ENCODE results near the gene RTN3. TPM values are rescaled to one million over a fixed set of nuclear protein-coding genes. Genes with fewer than 3 reads are reported as not detected.

RTN3 gene
- total and polyA plus RNA-seq, 9 of the 15 experiments (the other 6 are each of a cell fraction or from before 2014, with no cell fraction given) = 41.6 to 169 (median 93.5) TPM

GRCh38 chr11:63680834-63681320 is 423 bp upstream of the RTN3 start:
- WGBS (ENCODE audit: insufficient coverage, low coverage, missing lambda C conversion rate) = under 1% methylated on average over 18 of the region's 18 CpGs
- peaks cover 46% of the 10 kb centered on the region for H3K79me2 ChIP-seq (ENCODE audit: control insufficient read depth, insufficient read depth, low read length)
- H3K27ac ChIP-seq (ENCODE audit: extremely low read depth, low read depth, low read length) = peak overlapping the region; percentile 57
- ChIA-PET POLR2A (interaction anchor here (0.6 to 5.9 kb wide), 9 partner anchors 10 to 1495 kb away, joined by 3 to 46 read pairs (median 4); partner anchors contain the start of gene ATL3), CTCF (ENCODE audit: low intra/inter-chr PET ratio) (no interaction called here)
- no peak for ATAC-seq
- H3K9ac ChIP-seq (ENCODE audit: insufficient read depth in 1 of 2, low read depth in 2 of 2, low read length in 2 of 2) = peak overlapping the region; percentile 38 to 97
- peak overlapping the region; percentile 89 for H3K4me2 ChIP-seq (ENCODE audit: insufficient read depth, low read length)
- peaks cover 9% of the 10 kb centered on the region; the same call in 1 of the 3 replicates for H3K36me3 ChIP-seq (ENCODE audit: control insufficient read depth, insufficient read depth, low read length)
- peak overlapping the region; percentile 94 for H3K4me3 ChIP-seq
- H3K9me1 ChIP-seq (ENCODE audit: control insufficient read depth, insufficient read depth, low read length) = no peaks in the 10 kb centered on the region
- no peaks in the 10 kb centered on the region for H3K9me3 ChIP-seq (replicated peaks; ENCODE audit: control insufficient read depth, insufficient read depth, low read depth, low read length)
- H3K27me3 ChIP-seq (ENCODE audit: control insufficient read depth in 2 of 2, insufficient read depth in 2 of 2, low read length in 2 of 2) = no peaks in the 10 kb centered on the region
- H2AFZ ChIP-seq (ENCODE audit: low read depth, low read length) = peak overlapping the region; percentile 97
- H3K4me1 ChIP-seq (replicated peaks in 1 of 2; ENCODE audit: control insufficient read depth in 2 of 2, insufficient read depth in 2 of 2, low read length in 2 of 2) = peaks cover 16 to 29% of the 10 kb centered on the region in 2 experiments
- no TSS peak for BruUV-seq (replicated peaks)
- DNase-seq (ENCODE audit: extremely low read depth in 1 of 4, low spot score in 3 of 4) = peak in 2 of 4 experiments; percentile 27 to 41
- in situ Hi-C loops (cut with MboI) = no loop called here
- intact Hi-C loops (cut with micrococcal nuclease) = loop anchor here (5.0 kb wide), 1 partner anchor 56 kb away; no protein-coding TSS in a partner anchor
- H4K20me1 ChIP-seq (replicated peaks; ENCODE audit: control insufficient read depth, insufficient read depth, low read length) = peaks cover 9% of the 10 kb centered on the region
- no peak for FAIRE-seq
- TF ChIP-seq RFX5 (IDR thresholded peaks at IDR 0.05; ENCODE audit: low read depth, low read length) (no peak), HDAC6 (IDR thresholded peaks at IDR 0.05; ENCODE audit: low read depth, low read length) (no peak), ZNF24 (IDR thresholded peaks at IDR 0.05) (peak; percentile 91), OTX1 (CRISPR knock-in tag; IDR thresholded peaks at IDR 0.05) (peak; percentile 30; the same call in 1 of the 2 replicates), KDM1A (IDR thresholded peaks at IDR 0.05) (0 out of 4 replicates have a peak, but pooled peaks of 1 of the 2 experiments have one; percentile 38), CEBPB (tag; IDR thresholded peaks at IDR 0.05) (peak; percentile 84), RREB1 (CRISPR knock-in tag; IDR thresholded peaks at IDR 0.05) (peak; percentile 33; the same call in 1 of the 2 replicates), RAD51 (IDR thresholded peaks at IDR 0.05; ENCODE audit: borderline replicate concordance, low read depth) (no peak), RBM25 (IDR thresholded peaks at IDR 0.05; ENCODE audit: low read depth, low read length, severe bottlenecking) (no peak), ARID3A (IDR thresholded peaks at IDR 0.05; ENCODE audit: borderline replicate concordance, low read depth, low read length) (0 out of 2 replicates have a peak, but pooled peaks have one; percentile 1), EGR1 (conservative IDR thresholded peaks at IDR 0.05) (peak; percentile 61), C11orf30 (IDR thresholded peaks at IDR 0.05; ENCODE audit: low read depth) (peak; percentile 33; the same call in 1 of the 2 replicates)

Data from K562 (cell line).